SK-N-SH (cell line): ENCODE results near the gene SLC35E2B. TPM values are rescaled to one million over a fixed set of nuclear protein-coding genes. Genes with fewer than 3 reads are reported as not detected.

Experiments used
- CTCF ChIA-PET: fragments of 300-600, 350-600 bp; formaldehyde crosslinking; extraction: SDS; loops from one replicate; lab custom pipeline; 2021; lab: Yijun Ruan, JAX
- POLR2A ChIA-PET: fragments of 350-600 bp; sonication (Branson Sonifier 250); formaldehyde crosslinking; extraction: SDS; loops from one replicate; lab custom pipeline; 2020; ENCODE audit warnings: antibody characterized with exemption, inconsistent platforms; lab: Yijun Ruan, JAX
- DNase-seq: peaks from one replicate; pipeline ENCODE4 v3.0.0; 2012
- H2AFZ ChIP-seq: fragments of 200-600 bp; sonication (generic); 2 replicates; pipeline ENCODE4 v1.8.1; 2016; ENCODE audit warnings: antibody characterized with exemption, mild to moderate bottlenecking, low read depth
- H3F3A ChIP-seq: fragments of 200-600 bp; sonication (generic); replicated peaks from 2 replicates; pipeline ENCODE3; 2016; ENCODE audit warnings: antibody characterized with exemption, mild to moderate bottlenecking; ENCODE audit not compliant: insufficient read depth
- H3K27ac ChIP-seq, 2 experiments: fragments of 200-500 bp in 1 of 2; fragments of 200-600 bp in 1 of 2; sonication (Bioruptor generic) in 1 of 2; sonication (generic), shearing (Covaris generic) in 1 of 2; 2 replicates each; pipeline versions ENCODE4 v1.5.1 to v1.6.1; 2014 to 2016; ENCODE audit warnings: low read depth in 2 of 2, inconsistent platforms in 1 of 2, low read length in 1 of 2, mild to moderate bottlenecking in 1 of 2, mixed read lengths in 1 of 2
- H3K27me3 ChIP-seq: fragments of 200-600 bp; sonication (generic), shearing (Covaris generic); 2 replicates; pipeline ENCODE4 v1.6.1; 2016; ENCODE audit warnings: mixed run types; ENCODE audit not compliant: insufficient read depth
- H3K36me3 ChIP-seq, 2 experiments: fragments of 200-500 bp in 1 of 2; fragments of 200-600 bp in 1 of 2; sonication (Bioruptor generic) in 1 of 2; sonication (generic) in 1 of 2; replicated peaks in 1 of 2; 2 replicates each; pipeline versions ENCODE3 to v1.5.1; 2014 to 2016; ENCODE audit warnings: low read length in 1 of 2, mild to moderate bottlenecking in 1 of 2; ENCODE audit not compliant: insufficient read depth in 2 of 2, control insufficient read depth in 1 of 2
- H3K4me1 ChIP-seq, 2 experiments: fragments of 200-500 bp in 1 of 2; fragments of 200-600 bp in 1 of 2; sonication (Bioruptor generic) in 1 of 2; sonication (generic), shearing (Covaris generic) in 1 of 2; 2 replicates each; pipeline versions ENCODE4 v1.5.1 to v1.6.1; 2014 to 2016; ENCODE audit warnings: low read depth in 1 of 2, low read length in 1 of 2, mixed run types in 1 of 2; ENCODE audit not compliant: insufficient read depth in 2 of 2, control insufficient read depth in 1 of 2
- H3K4me2 ChIP-seq: fragments of 200-600 bp; sonication (generic), shearing (Covaris generic); 2 replicates; pipeline ENCODE4 v1.6.1; 2017; ENCODE audit warnings: mixed run types
- H3K4me3 ChIP-seq, 2 experiments: fragments of 200-500 bp in 1 of 2; fragments of 200-600 bp in 1 of 2; sonication (Bioruptor generic) in 1 of 2; sonication (generic), shearing (Covaris generic) in 1 of 2; 2 replicates each; pipeline versions ENCODE4 v1.5.1 to v1.8.1; 2014 to 2016; ENCODE audit warnings: low read depth in 2 of 2, inconsistent platforms in 1 of 2, low read length in 1 of 2, mild to moderate bottlenecking in 1 of 2, mixed read lengths in 1 of 2, moderate library complexity in 1 of 2
- H3K79me2 ChIP-seq: fragments of 200-600 bp; sonication (generic); 2 replicates; pipeline ENCODE4 v1.8.1; 2017; ENCODE audit warnings: mild to moderate bottlenecking; ENCODE audit not compliant: insufficient read depth
- H3K9ac ChIP-seq: fragments of 200-600 bp; sonication (generic); 2 replicates; pipeline ENCODE4 v1.6.1; 2017; ENCODE audit warnings: mixed run types
- H3K9me2 ChIP-seq: fragments of 200-600 bp; sonication (generic); 2 replicates; pipeline ENCODE4 v1.6.1; 2017; ENCODE audit warnings: mixed run types
- H3K9me3 ChIP-seq: fragments of 200-600 bp; sonication (generic); 2 replicates; pipeline ENCODE4 v1.6.1; 2017; ENCODE audit warnings: mixed run types, mild to moderate bottlenecking, moderate library complexity
- H4K20me1 ChIP-seq: fragments of 200-600 bp; sonication (generic); 2 replicates; pipeline ENCODE4 v1.6.1; 2017; ENCODE audit warnings: mild to moderate bottlenecking, mixed run types; ENCODE audit not compliant: insufficient read depth
- EP300 ChIP-seq, 2 experiments: IDR thresholded peaks; 2 replicates each; pipeline versions ENCODE4 v1.4.0 to v1.6.1; 2012; ENCODE audit warnings: borderline replicate concordance in 1 of 2, low read depth in 1 of 2, low read length in 1 of 2
- FOSL2 ChIP-seq: IDR thresholded peaks from 2 replicates; pipeline ENCODE4 v1.4.0; 2012; ENCODE audit warnings: low read depth, mild to moderate bottlenecking, moderate library complexity, borderline replicate concordance
- JUND ChIP-seq: IDR thresholded peaks from 2 replicates; pipeline ENCODE4 v1.4.0; 2012
- NRF1 ChIP-seq: IDR thresholded peaks from 2 replicates; pipeline ENCODE4 v1.6.1; 2012; ENCODE audit warnings: low read depth, mild to moderate bottlenecking, low read length
- RAD21 ChIP-seq: IDR thresholded peaks from 2 replicates; pipeline ENCODE4 v1.6.1; 2012; ENCODE audit warnings: mild to moderate bottlenecking, low read length
- RCOR1 ChIP-seq: fragments of 150-350 bp; IDR thresholded peaks from 2 replicates; pipeline ENCODE4 v1.6.1; 2017; ENCODE audit warnings: antibody characterized with exemption, low read length
- RFX5 ChIP-seq: IDR thresholded peaks from 2 replicates; pipeline ENCODE4 v1.6.1; 2012; ENCODE audit warnings: mild to moderate bottlenecking, improper control_type of control experiment, low read length
- SMC3 ChIP-seq: IDR thresholded peaks from 2 replicates; pipeline ENCODE4 v1.6.1; 2012; ENCODE audit warnings: low read depth, low read length, improper control_type of control experiment
- YY1 ChIP-seq: IDR thresholded peaks from 2 replicates; pipeline ENCODE4 v1.4.0; 2012; ENCODE audit warnings: low read depth, mild to moderate bottlenecking
- WGBS: methylation state at CpG from one replicate; pipeline ENCODE4 v1.1.6; 2017; ENCODE audit warnings: low lambda C conversion rate; 5-methylcytosine and 5-hydroxymethylcytosine counted together
- polyA plus RNA-seq, 3 experiments: library from polyadenylated mRNA; depleted of rRNA; stranded (reverse); fragments of >200 nt; gene quantifications; 2 replicates each; pipeline ENCODE4 v1.2.3, GENCODE V29; 2012
- TF ChIP-seq, protein P1 (sequence below): IDR thresholded peaks from 2 replicates; pipeline ENCODE4 v1.4.0; 2012; ENCODE audit warnings: low read depth, borderline replicate concordance
- TF ChIP-seq, protein P2 (sequence below): fragments of 200-600 bp; sonication (generic); IDR thresholded peaks from 2 replicates; pipeline ENCODE4 v1.6.1; 2017; ENCODE audit warnings: antibody characterized with exemption, mild to moderate bottlenecking, moderate library complexity

SLC35E2B gene
- polyA plus RNA-seq, 1 of the 3 experiments (the other 2 are of a cell fraction), result 20.5 TPM

- Histone ChIP-seq H3K9me3 (no peaks in the 10 kb centered on the region), H4K20me1 (peaks cover 9% of the 10 kb centered on the region), H3K4me1 (peaks cover 0 to 9% of the 10 kb centered on the region in 2 experiments; a peak in 1 of 4 replicates), H3K4me2 (no peak overlapping the region), H3K4me3 (no peak overlapping the region), H3K79me2 (peaks cover 18% of the 10 kb centered on the region), H3F3A (no peaks in the 10 kb centered on the region), H3K27me3 (no peaks in the 10 kb centered on the region), H3K9ac (no peak overlapping the region), H3K27ac (no peak overlapping the region), H3K9me2 (no peaks in the 10 kb centered on the region), H2AFZ (no peak overlapping the region), H3K36me3 (no peaks in the 10 kb centered on the region)
- TF ChIP-seq FOSL2, result no peak
- no peak for TF ChIP-seq NRF1
- TF ChIP-seq RFX5, result no peak
- TF ChIP-seq EP300 (IDR thresholded peaks at IDR 0.05; ENCODE audit: borderline replicate concordance in 1 of 2, low read depth in 1 of 2, low read length in 1 of 2), result no peak
- no peak for TF ChIP-seq YY1
- TF ChIP-seq, protein P1, sequence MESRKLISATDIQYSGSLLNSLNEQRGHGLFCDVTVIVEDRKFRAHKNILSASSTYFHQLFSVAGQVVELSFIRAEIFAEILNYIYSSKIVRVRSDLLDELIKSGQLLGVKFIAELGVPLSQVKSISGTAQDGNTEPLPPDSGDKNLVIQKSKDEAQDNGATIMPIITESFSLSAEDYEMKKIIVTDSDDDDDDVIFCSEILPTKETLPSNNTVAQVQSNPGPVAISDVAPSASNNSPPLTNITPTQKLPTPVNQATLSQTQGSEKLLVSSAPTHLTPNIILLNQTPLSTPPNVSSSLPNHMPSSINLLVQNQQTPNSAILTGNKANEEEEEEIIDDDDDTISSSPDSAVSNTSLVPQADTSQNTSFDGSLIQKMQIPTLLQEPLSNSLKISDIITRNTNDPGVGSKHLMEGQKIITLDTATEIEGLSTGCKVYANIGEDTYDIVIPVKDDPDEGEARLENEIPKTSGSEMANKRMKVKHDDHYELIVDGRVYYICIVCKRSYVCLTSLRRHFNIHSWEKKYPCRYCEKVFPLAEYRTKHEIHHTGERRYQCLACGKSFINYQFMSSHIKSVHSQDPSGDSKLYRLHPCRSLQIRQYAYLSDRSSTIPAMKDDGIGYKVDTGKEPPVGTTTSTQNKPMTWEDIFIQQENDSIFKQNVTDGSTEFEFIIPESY, result no peak
- TF ChIP-seq SMC3, result no peak
- no peak for TF ChIP-seq RCOR1
- TF ChIP-seq JUND, result no peak
- TF ChIP-seq, protein P2, sequence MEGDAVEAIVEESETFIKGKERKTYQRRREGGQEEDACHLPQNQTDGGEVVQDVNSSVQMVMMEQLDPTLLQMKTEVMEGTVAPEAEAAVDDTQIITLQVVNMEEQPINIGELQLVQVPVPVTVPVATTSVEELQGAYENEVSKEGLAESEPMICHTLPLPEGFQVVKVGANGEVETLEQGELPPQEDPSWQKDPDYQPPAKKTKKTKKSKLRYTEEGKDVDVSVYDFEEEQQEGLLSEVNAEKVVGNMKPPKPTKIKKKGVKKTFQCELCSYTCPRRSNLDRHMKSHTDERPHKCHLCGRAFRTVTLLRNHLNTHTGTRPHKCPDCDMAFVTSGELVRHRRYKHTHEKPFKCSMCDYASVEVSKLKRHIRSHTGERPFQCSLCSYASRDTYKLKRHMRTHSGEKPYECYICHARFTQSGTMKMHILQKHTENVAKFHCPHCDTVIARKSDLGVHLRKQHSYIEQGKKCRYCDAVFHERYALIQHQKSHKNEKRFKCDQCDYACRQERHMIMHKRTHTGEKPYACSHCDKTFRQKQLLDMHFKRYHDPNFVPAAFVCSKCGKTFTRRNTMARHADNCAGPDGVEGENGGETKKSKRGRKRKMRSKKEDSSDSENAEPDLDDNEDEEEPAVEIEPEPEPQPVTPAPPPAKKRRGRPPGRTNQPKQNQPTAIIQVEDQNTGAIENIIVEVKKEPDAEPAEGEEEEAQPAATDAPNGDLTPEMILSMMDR, result no peak
- TF ChIP-seq RAD21, result no peak
- no peak for DNase-seq
- ChIA-PET POLR2A (no interaction called here), CTCF (no interaction called here)
- WGBS, result 75% methylated on average over 10 of the region's 12 CpGs
These were observed 82.6 kb downstream of the SLC35E2B start for GRCh38 chr1:1609822-1610485.

Other genes starting within 250 kb of the SLC35E2B start
- gene ATAD3C, start 243.1 kb downstream of the SLC35E2B start, polyA plus RNA-seq (2012; rRNA removed), result 0.38 and 0.49 TPM in 2 replicates
- gene ATAD3B, start 221.0 kb downstream of the SLC35E2B start, polyA plus RNA-seq (2012; rRNA removed), result 47.6 and 71.6 TPM in 2 replicates
- gene ATAD3A, start 180.6 kb downstream of the SLC35E2B start, polyA plus RNA-seq (2012; rRNA removed), result 34.1 and 40.2 TPM in 2 replicates
- gene TMEM240, start 152.2 kb downstream of the SLC35E2B start, polyA plus RNA-seq (2012; rRNA removed), result 6.5 and 8.1 TPM in 2 replicates
- 73.6 and 104 TPM in 2 replicates for gene SSU72, start 117.9 kb downstream of the SLC35E2B start, polyA plus RNA-seq (2012; rRNA removed)
- 4.8 and 6.7 TPM in 2 replicates for gene FNDC10, start 92.7 kb downstream of the SLC35E2B start, polyA plus RNA-seq (2012; rRNA removed)
- 40.4 and 45.4 TPM in 2 replicates for gene MIB2, start 77.3 kb downstream of the SLC35E2B start, polyA plus RNA-seq (2012; rRNA removed)
- gene MMP23B, start 60.6 kb downstream of the SLC35E2B start, polyA plus RNA-seq (2012; rRNA removed), result 0.96 and 1.2 TPM in 2 replicates
- gene CDK11B, start 33.8 kb downstream of the SLC35E2B start, polyA plus RNA-seq (2012; rRNA removed), result 11.3 and 15.0 TPM in 2 replicates
- 22.0 and 24.0 TPM in 2 replicates for gene CDK11A, start 31.6 kb upstream of the SLC35E2B start, polyA plus RNA-seq (2012; rRNA removed)
- gene NADK, start 85.7 kb upstream of the SLC35E2B start, polyA plus RNA-seq (2012; rRNA removed), result 66.2 and 70.4 TPM in 2 replicates
- 355 and 364 TPM in 2 replicates for gene GNB1, start 198.3 kb upstream of the SLC35E2B start, polyA plus RNA-seq (2012; rRNA removed)
- gene CALML6, start 222.5 kb upstream of the SLC35E2B start, polyA plus RNA-seq (2012; rRNA removed), result 0.87 and 1.3 TPM in 2 replicates
- 3.8 and 4.8 TPM in 2 replicates for gene TMEM52, start 226.5 kb upstream of the SLC35E2B start, polyA plus RNA-seq (2012; rRNA removed)